ENCODE measurements around the gene DUSP16.

DUSP16 gene

GRCh38 chr12:12499909-12500604, 62.6 kb downstream of the DUSP16 start:
- CTCF ChIA-PET: no interaction called here
- no peak overlapping the region for H3K4me3 Mint-ChIP-seq
- no peaks in the 10 kb centered on the region for H3K27me3 Mint-ChIP-seq
- peaks cover 23% of the 10 kb centered on the region for H3K36me3 Mint-ChIP-seq
- no peaks in the 10 kb centered on the region for H3K9me3 Mint-ChIP-seq
- H3K4me1 Mint-ChIP-seq: peaks cover 21% of the 10 kb centered on the region
- DNase-seq: no peak
- no peak overlapping the region for H3K27ac Mint-ChIP-seq

DNA sequence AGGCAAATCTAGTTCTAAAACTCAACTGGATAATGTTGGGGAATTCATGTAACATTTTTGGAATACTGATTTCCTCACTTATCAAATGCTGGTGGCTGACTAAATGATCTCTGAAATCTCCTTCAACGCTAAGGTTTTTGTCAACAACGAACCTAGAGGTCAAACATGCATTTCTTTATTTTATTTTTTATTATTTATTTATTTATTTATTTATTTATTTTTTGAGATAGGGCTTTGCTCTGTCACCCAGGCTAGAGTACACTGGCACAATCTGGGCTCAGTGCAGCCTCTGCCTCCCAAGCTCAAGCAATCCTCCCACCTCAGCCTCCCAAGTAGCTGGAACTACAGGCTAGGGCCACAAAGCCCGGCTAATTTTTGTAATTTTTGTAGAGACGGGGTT, 64.5 kb downstream of the DUSP16 start:
- DNase-seq: no peak
- H3K4me3 Mint-ChIP-seq: no peak overlapping the region
- H3K9me3 Mint-ChIP-seq: no peaks in the 10 kb centered on the region
- H3K36me3 Mint-ChIP-seq: peaks cover 21% of the 10 kb centered on the region
- no peaks in the 10 kb centered on the region for H3K27me3 Mint-ChIP-seq
- no peak overlapping the region for H3K27ac Mint-ChIP-seq
- peaks cover 12% of the 10 kb centered on the region for H3K4me1 Mint-ChIP-seq
- CTCF ChIA-PET: no interaction called here

- no peak for DNase-seq
- CTCF ChIA-PET: interaction anchor here (1.5 kb wide), 1 partner anchor 14 kb away, joined by 3 read pairs; no protein-coding TSS in a partner anchor
- Mint-ChIP-seq H3K36me3 (peaks cover 14% of the 10 kb centered on the region), H3K27me3 (no peaks in the 10 kb centered on the region), H3K4me3 (no peak overlapping the region), H3K27ac (no peak overlapping the region), H3K4me1 (no peaks in the 10 kb centered on the region), H3K9me3 (no peaks in the 10 kb centered on the region)
Measured at GRCh38 chr12:12495536-12495935, 67.1 kb downstream of the DUSP16 start.

- H3K27me3 Mint-ChIP-seq: no peaks in the 10 kb centered on the region
- no peak for DNase-seq
- no peaks in the 10 kb centered on the region for H3K9me3 Mint-ChIP-seq
- peaks cover 18% of the 10 kb centered on the region for H3K36me3 Mint-ChIP-seq
- no peak overlapping the region for H3K27ac Mint-ChIP-seq
- H3K4me1 Mint-ChIP-seq: no peaks in the 10 kb centered on the region
- CTCF ChIA-PET: no interaction called here
- H3K4me3 Mint-ChIP-seq: no peak overlapping the region
Measured at GRCh38 chr12:12492547-12492946, 70.1 kb downstream of the DUSP16 start.

DNA sequence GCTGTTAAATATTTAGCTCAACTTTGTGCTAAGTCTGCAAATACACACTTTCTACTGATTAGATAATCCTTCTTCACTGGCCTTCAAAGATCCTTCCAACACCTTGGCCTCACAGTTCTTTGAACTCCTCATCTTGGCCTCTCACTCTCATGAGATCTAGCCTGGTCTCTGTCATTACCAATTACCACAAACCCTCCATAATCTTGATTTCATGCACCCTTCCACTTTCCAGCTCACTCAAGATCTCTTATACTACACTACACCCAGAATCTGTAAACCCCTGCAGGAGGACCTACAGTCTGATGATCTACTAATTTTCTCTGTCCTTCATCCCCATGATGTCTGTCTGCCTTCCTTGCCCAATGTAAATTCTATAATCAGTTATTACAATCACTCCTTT, 71.1 kb downstream of the DUSP16 start:
- no peaks in the 10 kb centered on the region for H3K27me3 Mint-ChIP-seq
- no peak overlapping the region for H3K27ac Mint-ChIP-seq
- H3K9me3 Mint-ChIP-seq: no peaks in the 10 kb centered on the region
- H3K4me3 Mint-ChIP-seq: no peak overlapping the region
- H3K4me1 Mint-ChIP-seq: no peaks in the 10 kb centered on the region
- no peak for DNase-seq
- peaks cover 24% of the 10 kb centered on the region for H3K36me3 Mint-ChIP-seq
- CTCF ChIA-PET: interaction anchor here (0.8 kb wide), 1 partner anchor 73 kb away, joined by 3 read pairs; no protein-coding TSS in a partner anchor

DNA sequence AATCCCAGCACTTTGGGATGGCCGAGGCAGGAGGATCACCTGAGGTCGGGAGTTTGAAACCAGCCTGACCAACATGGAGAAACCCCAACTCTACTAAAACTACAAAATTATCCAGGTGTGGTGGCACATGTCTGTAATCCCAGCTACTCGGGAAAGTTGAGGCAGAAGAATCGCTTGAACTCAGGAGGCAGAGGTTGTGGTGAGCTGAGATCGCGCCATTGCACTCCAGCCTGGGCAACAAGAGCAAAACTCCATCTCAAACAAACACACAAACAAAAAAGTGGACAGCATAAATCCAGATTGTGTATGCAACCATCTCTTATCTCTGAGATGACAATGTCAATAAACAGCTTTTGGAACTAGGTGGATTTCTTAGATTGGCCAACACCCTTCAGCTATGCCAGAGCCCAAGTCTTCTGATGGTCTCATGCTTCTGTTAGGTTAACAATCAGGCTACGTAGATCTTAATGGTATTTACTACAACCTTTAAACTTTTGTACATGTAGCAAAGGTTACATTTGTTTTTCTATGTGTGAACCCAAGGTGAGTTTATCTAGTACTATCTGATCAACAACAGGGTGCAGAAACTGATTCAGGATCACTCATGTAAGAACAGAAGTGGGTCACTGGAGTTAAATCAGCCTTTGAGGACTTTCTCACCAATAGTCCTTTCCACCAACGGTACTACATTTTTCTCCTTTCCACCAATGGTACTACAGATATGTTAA, 73.7 kb downstream of the DUSP16 start:
- Mint-ChIP-seq H3K9me3 (no peaks in the 10 kb centered on the region), H3K36me3 (peaks cover 30% of the 10 kb centered on the region), H3K27me3 (no peaks in the 10 kb centered on the region), H3K4me3 (no peak overlapping the region), H3K27ac (no peak overlapping the region), H3K4me1 (peaks cover 4% of the 10 kb centered on the region)
- CTCF ChIA-PET: interaction anchor here (0.7 kb wide), 1 partner anchor 13 kb away, joined by 3 read pairs; no protein-coding TSS in a partner anchor
- DNase-seq: no peak

DNA sequence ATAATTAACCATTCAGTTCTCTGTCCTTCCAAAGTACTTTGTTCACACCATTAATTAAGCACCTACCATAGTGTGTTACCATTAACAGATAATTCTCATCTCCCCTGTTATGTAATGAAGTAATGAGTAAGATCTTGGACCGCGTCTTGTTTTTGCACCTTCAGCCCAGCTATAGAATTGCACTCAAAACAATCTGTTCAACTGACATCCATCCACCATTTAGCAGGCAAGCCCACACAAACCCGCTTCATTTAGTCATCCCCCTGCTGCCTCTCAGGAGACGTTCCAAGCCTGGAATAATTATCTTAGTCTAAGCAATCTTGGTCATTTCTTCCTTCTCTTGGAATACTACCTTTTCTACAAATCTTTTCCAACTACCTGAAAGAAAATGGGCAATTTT, 74.4 kb downstream of the DUSP16 start:
- no peak for DNase-seq
- CTCF ChIA-PET: no interaction called here
- Mint-ChIP-seq H3K4me1 (peaks cover 10% of the 10 kb centered on the region), H3K27ac (no peak overlapping the region), H3K36me3 (peaks cover 35% of the 10 kb centered on the region), H3K27me3 (no peaks in the 10 kb centered on the region), H3K4me3 (no peak overlapping the region), H3K9me3 (no peaks in the 10 kb centered on the region)

GRCh38 chr12:12487490-12487889, 75.2 kb downstream of the DUSP16 start:
- Mint-ChIP-seq H3K4me1 (peaks cover 17% of the 10 kb centered on the region), H3K9me3 (no peaks in the 10 kb centered on the region), H3K36me3 (peaks cover 39% of the 10 kb centered on the region), H3K27ac (peak overlapping the region; percentile 33), H3K27me3 (no peaks in the 10 kb centered on the region), H3K4me3 (no peak overlapping the region)
- no peak for DNase-seq
- CTCF ChIA-PET: interaction anchor here (0.7 to 1.5 kb wide), 3 partner anchors 16 to 111 kb away, joined by 3 to 5 read pairs (median 4); no protein-coding TSS in a partner anchor

GRCh38 chr12:12486661-12487240, 75.9 kb downstream of the DUSP16 start:
- CTCF ChIA-PET: interaction anchor here (0.7 to 1.5 kb wide), 3 partner anchors 17 to 110 kb away, joined by 3 to 5 read pairs (median 4); no protein-coding TSS in a partner anchor
- H3K27me3 Mint-ChIP-seq: no peaks in the 10 kb centered on the region
- H3K4me3 Mint-ChIP-seq: no peak overlapping the region
- no peak for DNase-seq
- peaks cover 43% of the 10 kb centered on the region for H3K36me3 Mint-ChIP-seq
- H3K9me3 Mint-ChIP-seq: no peaks in the 10 kb centered on the region
- peak overlapping the region; percentile 24 for H3K27ac Mint-ChIP-seq
- peaks cover 24% of the 10 kb centered on the region for H3K4me1 Mint-ChIP-seq

- H3K27ac Mint-ChIP-seq: peak overlapping the region; percentile 97
- H3K9me3 Mint-ChIP-seq: no peaks in the 10 kb centered on the region
- no peaks in the 10 kb centered on the region for H3K27me3 Mint-ChIP-seq
- peak overlapping the region; percentile 50 for H3K4me3 Mint-ChIP-seq
- H3K4me1 Mint-ChIP-seq: peaks cover 49% of the 10 kb centered on the region
- H3K36me3 Mint-ChIP-seq: peaks cover 64% of the 10 kb centered on the region
- CTCF ChIA-PET: interaction anchor here (0.8 to 2.0 kb wide), 5 partner anchors 10 to 254 kb away, joined by 3 to 8 read pairs (median 7); no protein-coding TSS in a partner anchor
- DNase-seq: no peak
Measured at GRCh38 chr12:12483438-12483837, 79.2 kb downstream of the DUSP16 start.

- Mint-ChIP-seq H3K4me1 (peaks cover 49% of the 10 kb centered on the region), H3K36me3 (peaks cover 60% of the 10 kb centered on the region)
Measured at GRCh38 chr12:12482959-12483358, 79.7 kb downstream of the DUSP16 start.

DNA sequence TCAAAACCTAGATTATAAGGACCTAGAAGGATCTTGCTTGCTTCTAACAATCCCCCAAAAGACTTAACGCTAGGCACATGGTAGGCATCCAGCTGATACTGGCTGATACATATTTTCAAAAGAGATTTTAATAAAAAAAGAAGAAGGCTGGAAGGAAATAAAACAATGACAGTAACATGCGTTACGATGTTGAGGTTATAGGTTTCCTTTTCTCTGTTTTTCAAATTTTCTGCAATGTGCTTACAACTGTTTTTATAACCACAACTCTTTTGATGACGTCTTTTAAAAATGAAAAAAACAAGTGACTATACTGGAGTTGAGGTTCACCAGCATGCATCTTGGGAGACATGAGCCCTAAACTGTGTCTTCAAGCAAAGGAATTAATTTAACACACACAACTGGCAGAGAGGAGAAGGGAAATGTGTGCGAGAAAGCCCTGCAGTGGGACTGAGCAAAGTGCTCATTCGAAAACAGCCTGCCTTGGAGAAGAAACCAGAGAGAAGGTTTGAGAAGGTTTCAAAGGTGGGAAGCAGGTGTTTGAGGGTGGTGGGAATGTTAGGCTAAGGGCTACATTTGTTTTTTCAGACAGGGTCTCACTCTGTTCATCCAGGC, 80.4 kb downstream of the DUSP16 start:
- peak; percentile 55 for DNase-seq
- peak overlapping the region; percentile 68 for H3K4me3 Mint-ChIP-seq
- peaks cover 61% of the 10 kb centered on the region for H3K36me3 Mint-ChIP-seq
- H3K4me1 Mint-ChIP-seq: peaks cover 49% of the 10 kb centered on the region
- CTCF ChIA-PET: interaction anchor here (1.2 to 2.3 kb wide), 11 partner anchors 8 to 255 kb away, joined by 3 to 8 read pairs (median 5); partner anchors contain the start of gene DUSP16
- H3K27ac Mint-ChIP-seq: peak overlapping the region; percentile 97
- H3K9me3 Mint-ChIP-seq: no peaks in the 10 kb centered on the region
- no peaks in the 10 kb centered on the region for H3K27me3 Mint-ChIP-seq

More at GRCh38 chr12:12482959-12483358, 79.7 kb downstream of the DUSP16 start:
- Mint-ChIP-seq H3K27me3 (no peaks in the 10 kb centered on the region), H3K27ac (peak overlapping the region; percentile 97), H3K9me3 (no peaks in the 10 kb centered on the region), H3K4me3 (peak overlapping the region; percentile 68)
- no peak for DNase-seq
- CTCF ChIA-PET: interaction anchor here (0.8 to 2.0 kb wide), 6 partner anchors 9 to 254 kb away, joined by 3 to 8 read pairs (median 6); partner anchors contain the start of gene DUSP16

DNA sequence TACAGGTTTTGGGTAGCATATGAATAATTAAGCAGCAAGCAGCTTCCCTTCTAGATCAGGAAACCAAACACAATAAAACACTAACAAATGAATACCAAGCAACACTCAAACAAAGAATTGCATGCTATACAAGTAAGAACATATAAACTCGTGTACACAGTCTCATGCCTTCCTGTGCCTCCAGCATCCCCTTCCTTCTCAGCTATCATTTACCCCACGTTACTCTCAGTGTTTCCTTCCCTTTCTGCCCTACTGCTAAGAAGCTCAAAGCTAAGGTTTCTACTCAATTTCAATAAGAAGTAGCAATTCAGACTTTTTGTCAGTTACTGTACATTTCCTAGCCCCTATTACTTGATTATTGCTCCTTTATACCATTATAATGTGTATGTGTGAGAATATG, 81.0 kb downstream of the DUSP16 start:
- CTCF ChIA-PET: interaction anchor here (0.6 to 2.3 kb wide), 10 partner anchors 8 to 105 kb away, joined by 3 to 7 read pairs (median 3); partner anchors contain the start of gene DUSP16
- Mint-ChIP-seq H3K9me3 (no peaks in the 10 kb centered on the region), H3K4me3 (peak overlapping the region; percentile 7), H3K36me3 (peaks cover 62% of the 10 kb centered on the region), H3K27me3 (no peaks in the 10 kb centered on the region), H3K4me1 (peaks cover 51% of the 10 kb centered on the region), H3K27ac (peak overlapping the region; percentile 97)
- DNase-seq: no peak

DNA sequence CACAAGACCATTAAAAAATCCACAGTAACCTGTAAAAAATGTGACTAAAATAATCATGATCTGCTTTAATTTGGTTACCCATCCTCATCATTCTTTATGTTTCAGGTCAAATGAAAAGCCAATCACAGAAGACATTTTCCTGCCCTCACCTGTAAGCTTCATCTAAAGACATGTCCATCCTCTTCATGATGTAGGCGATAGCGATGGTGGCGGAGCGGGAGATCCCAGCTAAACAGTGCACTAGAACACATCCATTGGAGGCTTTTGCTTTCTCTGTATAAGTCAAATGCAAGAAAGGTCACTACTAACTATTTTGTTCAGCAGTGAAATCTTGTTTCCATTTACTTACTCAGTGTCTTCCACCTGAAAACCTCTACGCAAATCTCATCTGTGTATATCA, 82.6 kb downstream of the DUSP16 start:
- Mint-ChIP-seq H3K9me3 (no peaks in the 10 kb centered on the region), H3K4me1 (peaks cover 64% of the 10 kb centered on the region)

More for the DNA sequence above, 82.6 kb downstream of the DUSP16 start:
- Mint-ChIP-seq H3K27me3 (no peaks in the 10 kb centered on the region), H3K36me3 (peaks cover 67% of the 10 kb centered on the region), H3K4me3 (no peak overlapping the region), H3K27ac (no peak overlapping the region)
- CTCF ChIA-PET: interaction anchor here (0.9 to 2.3 kb wide), 4 partner anchors 13 to 103 kb away, joined by 4 to 7 read pairs (median 6); no protein-coding TSS in a partner anchor
- no peak for DNase-seq
